ENCODE measurements around the gene ZNF385D.

- TF ChIP-seq CREB1 (IDR thresholded peaks at IDR 0.05) (no peak), CREB1 (CRISPR knock-in tag; IDR thresholded peaks at IDR 0.05) (no peak), ISX (CRISPR knock-in tag; conservative IDR thresholded peaks at IDR 0.05) (no peak), BATF2 (CRISPR knock-in tag; IDR thresholded peaks at IDR 0.05) (no peak), NFIC (IDR thresholded peaks at IDR 0.05; ENCODE audit: low read length) (no peak), ZNF121 (CRISPR knock-in tag; IDR thresholded peaks at IDR 0.05) (no peak)
- TF ChIP-seq, protein P1, sequence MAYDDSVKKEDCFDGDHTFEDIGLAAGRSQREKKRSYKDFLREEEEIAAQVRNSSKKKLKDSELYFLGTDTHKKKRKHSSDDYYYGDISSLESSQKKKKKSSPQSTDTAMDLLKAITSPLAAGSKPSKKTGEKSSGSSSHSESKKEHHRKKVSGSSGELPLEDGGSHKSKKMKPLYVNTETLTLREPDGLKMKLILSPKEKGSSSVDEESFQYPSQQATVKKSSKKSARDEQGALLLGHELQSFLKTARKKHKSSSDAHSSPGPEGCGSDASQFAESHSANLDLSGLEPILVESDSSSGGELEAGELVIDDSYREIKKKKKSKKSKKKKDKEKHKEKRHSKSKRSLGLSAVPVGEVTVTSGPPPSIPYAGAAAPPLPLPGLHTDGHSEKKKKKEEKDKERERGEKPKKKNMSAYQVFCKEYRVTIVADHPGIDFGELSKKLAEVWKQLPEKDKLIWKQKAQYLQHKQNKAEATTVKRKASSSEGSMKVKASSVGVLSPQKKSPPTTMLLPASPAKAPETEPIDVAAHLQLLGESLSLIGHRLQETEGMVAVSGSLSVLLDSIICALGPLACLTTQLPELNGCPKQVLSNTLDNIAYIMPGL (CRISPR knock-in tag; IDR thresholded peaks at IDR 0.05; ENCODE audit: borderline replicate concordance in 1 of 2, low read depth in 1 of 2): no peak
- TF ChIP-seq, protein P2, sequence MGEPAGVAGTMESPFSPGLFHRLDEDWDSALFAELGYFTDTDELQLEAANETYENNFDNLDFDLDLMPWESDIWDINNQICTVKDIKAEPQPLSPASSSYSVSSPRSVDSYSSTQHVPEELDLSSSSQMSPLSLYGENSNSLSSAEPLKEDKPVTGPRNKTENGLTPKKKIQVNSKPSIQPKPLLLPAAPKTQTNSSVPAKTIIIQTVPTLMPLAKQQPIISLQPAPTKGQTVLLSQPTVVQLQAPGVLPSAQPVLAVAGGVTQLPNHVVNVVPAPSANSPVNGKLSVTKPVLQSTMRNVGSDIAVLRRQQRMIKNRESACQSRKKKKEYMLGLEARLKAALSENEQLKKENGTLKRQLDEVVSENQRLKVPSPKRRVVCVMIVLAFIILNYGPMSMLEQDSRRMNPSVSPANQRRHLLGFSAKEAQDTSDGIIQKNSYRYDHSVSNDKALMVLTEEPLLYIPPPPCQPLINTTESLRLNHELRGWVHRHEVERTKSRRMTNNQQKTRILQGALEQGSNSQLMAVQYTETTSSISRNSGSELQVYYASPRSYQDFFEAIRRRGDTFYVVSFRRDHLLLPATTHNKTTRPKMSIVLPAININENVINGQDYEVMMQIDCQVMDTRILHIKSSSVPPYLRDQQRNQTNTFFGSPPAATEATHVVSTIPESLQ (CRISPR knock-in tag; conservative IDR thresholded peaks at IDR 0.05): no peak
Measured at GRCh38 chr3:21441821-21442220, 309.2 kb downstream of the ZNF385D start.

All from HepG2 (cell line).